Neural crest cell (in vitro differentiated cells): ENCODE results near the gene HDX. TPM values are rescaled to one million over a fixed set of nuclear protein-coding genes. Genes with fewer than 3 reads are reported as not detected.
"Not testable (repeated sequence)": the region's sequence is repeated elsewhere in the genome, so short reads cannot be mapped to it uniquely, and the experiment has no call there.

Experiments used
- DNase-seq: peaks from one replicate; pipeline ENCODE4 v3.0.0; 2021; ENCODE audit warnings: low read depth, mixed read lengths, low spot score
- H3K27ac Mint-ChIP-seq: one replicate; pipeline ENCODE4 v1.8.0; 2021; ENCODE audit warnings: mild to moderate bottlenecking, mixed read lengths; ENCODE audit not compliant: unreplicated experiment
- H3K27me3 Mint-ChIP-seq: 2 replicates; pipeline ENCODE4 v1.8.0; 2021; ENCODE audit warnings: low read depth, mild to moderate bottlenecking, mixed read lengths
- H3K36me3 Mint-ChIP-seq: 2 replicates; pipeline ENCODE4 v1.8.0; 2021; ENCODE audit warnings: low read depth, mild to moderate bottlenecking, mixed read lengths
- H3K4me1 Mint-ChIP-seq: 2 replicates; pipeline ENCODE4 v1.8.0; 2021; ENCODE audit warnings: mixed read lengths
- H3K4me3 Mint-ChIP-seq: one replicate; pipeline ENCODE4 v1.8.0; 2021; ENCODE audit warnings: mild to moderate bottlenecking, mixed read lengths
- H3K9me3 Mint-ChIP-seq: 2 replicates; pipeline ENCODE4 v1.8.0; 2021; ENCODE audit warnings: mixed read lengths
- total RNA-seq: library from RNA; stranded (reverse); gene quantifications from 2 replicates; pipeline ENCODE4 v1.2.1, GENCODE V29; 2021
- TF ChIP-seq, protein P1 (sequence below): fragments of 200-600 bp; sonication (generic); conservative IDR thresholded peaks from 2 replicates; pipeline ENCODE4 v1.5.0; 2021; ENCODE audit warnings: antibody characterized with exemption, mild to moderate bottlenecking

Gene HDX
- total RNA-seq, 1 donor from 2014 or later = 8.8 TPM

GRCh38 chrX:84318661-84319060 is 183.6 kb downstream of the HDX start:
- H3K9me3 Mint-ChIP-seq = peaks cover 14% of the 10 kb centered on the region
- TF ChIP-seq, protein P1, sequence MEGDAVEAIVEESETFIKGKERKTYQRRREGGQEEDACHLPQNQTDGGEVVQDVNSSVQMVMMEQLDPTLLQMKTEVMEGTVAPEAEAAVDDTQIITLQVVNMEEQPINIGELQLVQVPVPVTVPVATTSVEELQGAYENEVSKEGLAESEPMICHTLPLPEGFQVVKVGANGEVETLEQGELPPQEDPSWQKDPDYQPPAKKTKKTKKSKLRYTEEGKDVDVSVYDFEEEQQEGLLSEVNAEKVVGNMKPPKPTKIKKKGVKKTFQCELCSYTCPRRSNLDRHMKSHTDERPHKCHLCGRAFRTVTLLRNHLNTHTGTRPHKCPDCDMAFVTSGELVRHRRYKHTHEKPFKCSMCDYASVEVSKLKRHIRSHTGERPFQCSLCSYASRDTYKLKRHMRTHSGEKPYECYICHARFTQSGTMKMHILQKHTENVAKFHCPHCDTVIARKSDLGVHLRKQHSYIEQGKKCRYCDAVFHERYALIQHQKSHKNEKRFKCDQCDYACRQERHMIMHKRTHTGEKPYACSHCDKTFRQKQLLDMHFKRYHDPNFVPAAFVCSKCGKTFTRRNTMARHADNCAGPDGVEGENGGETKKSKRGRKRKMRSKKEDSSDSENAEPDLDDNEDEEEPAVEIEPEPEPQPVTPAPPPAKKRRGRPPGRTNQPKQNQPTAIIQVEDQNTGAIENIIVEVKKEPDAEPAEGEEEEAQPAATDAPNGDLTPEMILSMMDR = no peak
- no peaks in the 10 kb centered on the region for H3K27me3 Mint-ChIP-seq
- no peak overlapping the region for H3K4me3 Mint-ChIP-seq
- peaks cover 8% of the 10 kb centered on the region for H3K4me1 Mint-ChIP-seq
- no peak overlapping the region for H3K27ac Mint-ChIP-seq
- peaks cover 12% of the 10 kb centered on the region for H3K36me3 Mint-ChIP-seq
- DNase-seq = no peak

DNA sequence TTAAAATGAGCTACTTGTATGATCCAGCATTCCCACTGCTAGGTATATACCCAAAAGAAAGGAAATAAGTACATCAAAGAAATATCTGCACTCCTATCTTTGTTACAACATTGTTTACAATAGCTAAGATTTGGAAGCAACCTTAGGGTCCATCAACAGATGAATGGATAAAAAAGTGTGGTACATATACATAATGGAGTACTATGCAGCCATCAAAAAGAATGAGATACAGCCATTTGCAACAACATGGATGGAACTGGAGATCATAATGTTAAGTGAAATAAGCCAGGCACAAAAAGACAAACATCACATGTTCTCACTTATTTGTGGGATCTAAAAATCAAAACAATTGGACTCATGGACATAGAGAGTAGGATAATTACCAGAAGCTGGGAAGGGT is 186.3 kb downstream of the HDX start:
- H3K27ac Mint-ChIP-seq, H3K27me3 Mint-ChIP-seq, H3K4me3 Mint-ChIP-seq, DNase-seq, H3K4me1 Mint-ChIP-seq: not testable (repeated sequence)
- Mint-ChIP-seq H3K36me3 (peaks cover 14% of the 10 kb centered on the region), H3K9me3 (peaks cover 16% of the 10 kb centered on the region)
